ENCODE measurements around the gene PTPRN2. TPM values are rescaled to one million over a fixed set of nuclear protein-coding genes. Genes with fewer than 3 reads are reported as not detected.

The PTPRN2 gene
- polyA plus RNA-seq, 1 of the 3 experiments (the other 2 are of a cell fraction), result 4.0 TPM

DNA sequence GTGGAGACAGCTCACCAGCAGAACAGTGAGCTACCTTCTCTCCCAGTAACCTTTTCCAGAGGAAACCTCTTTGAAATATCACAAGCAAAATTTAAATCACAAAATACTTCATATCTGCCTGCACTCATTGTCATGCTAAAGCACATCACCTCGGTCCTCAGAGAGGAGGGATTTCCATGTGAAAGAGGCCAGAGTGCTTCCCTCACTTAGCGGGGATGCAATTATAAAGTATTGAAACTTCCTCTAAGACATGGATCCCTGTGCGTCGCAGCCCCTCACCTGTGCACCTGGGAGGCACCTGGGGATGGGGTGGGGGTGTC, 792.9 kb downstream of the PTPRN2 start (continued):
- no peak for TF ChIP-seq PBX3 (IDR thresholded peaks at IDR 0.05)
- no peak for TF ChIP-seq EP300 (IDR thresholded peaks at IDR 0.05; ENCODE audit: borderline replicate concordance in 1 of 2, low read depth in 1 of 2, low read length in 1 of 2)
- TF ChIP-seq TCF12 (IDR thresholded peaks at IDR 0.05), result no peak
- TF ChIP-seq YY1 (IDR thresholded peaks at IDR 0.05; ENCODE audit: low read depth), result no peak
- TF ChIP-seq, protein P1, sequence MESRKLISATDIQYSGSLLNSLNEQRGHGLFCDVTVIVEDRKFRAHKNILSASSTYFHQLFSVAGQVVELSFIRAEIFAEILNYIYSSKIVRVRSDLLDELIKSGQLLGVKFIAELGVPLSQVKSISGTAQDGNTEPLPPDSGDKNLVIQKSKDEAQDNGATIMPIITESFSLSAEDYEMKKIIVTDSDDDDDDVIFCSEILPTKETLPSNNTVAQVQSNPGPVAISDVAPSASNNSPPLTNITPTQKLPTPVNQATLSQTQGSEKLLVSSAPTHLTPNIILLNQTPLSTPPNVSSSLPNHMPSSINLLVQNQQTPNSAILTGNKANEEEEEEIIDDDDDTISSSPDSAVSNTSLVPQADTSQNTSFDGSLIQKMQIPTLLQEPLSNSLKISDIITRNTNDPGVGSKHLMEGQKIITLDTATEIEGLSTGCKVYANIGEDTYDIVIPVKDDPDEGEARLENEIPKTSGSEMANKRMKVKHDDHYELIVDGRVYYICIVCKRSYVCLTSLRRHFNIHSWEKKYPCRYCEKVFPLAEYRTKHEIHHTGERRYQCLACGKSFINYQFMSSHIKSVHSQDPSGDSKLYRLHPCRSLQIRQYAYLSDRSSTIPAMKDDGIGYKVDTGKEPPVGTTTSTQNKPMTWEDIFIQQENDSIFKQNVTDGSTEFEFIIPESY (IDR thresholded peaks at IDR 0.05; ENCODE audit: borderline replicate concordance, low read depth), result no peak
- TF ChIP-seq CTCF (IDR thresholded peaks at IDR 0.05), result no peak

GRCh38 chr7:157793973-157794745, 793.5 kb downstream of the PTPRN2 start:
- H2AFZ ChIP-seq (ENCODE audit: low read depth), result no peak overlapping the region
- H3K79me2 ChIP-seq (ENCODE audit: insufficient read depth), result no peaks in the 10 kb centered on the region
- no peak overlapping the region for H3K27ac ChIP-seq (ENCODE audit: low read depth in 2 of 2, low read length in 1 of 2)
- H3K9me3 ChIP-seq, result no peaks in the 10 kb centered on the region; the same call in 1 of the 2 replicates
- no peak overlapping the region for H3K4me2 ChIP-seq
- H3K4me1 ChIP-seq (ENCODE audit: control insufficient read depth in 1 of 2, insufficient read depth in 2 of 2, low read depth in 1 of 2, low read length in 1 of 2), result no peaks in the 10 kb centered on the region
- no peak for TF ChIP-seq FOXM1 (IDR thresholded peaks at IDR 0.05; ENCODE audit: low read depth)
- ChIA-PET POLR2A (no interaction called here), CTCF (interaction anchor here (0.8 kb wide), 1 partner anchor 22 kb away, joined by 3 read pairs; no protein-coding TSS in a partner anchor)
- no peaks in the 10 kb centered on the region for H3K9me2 ChIP-seq
- 56% methylated on average over 34 of the region's 39 CpGs for WGBS (ENCODE audit: low lambda C conversion rate)
- H3K36me3 ChIP-seq (replicated peaks in 1 of 2; ENCODE audit: control insufficient read depth in 1 of 2, insufficient read depth in 2 of 2, low read length in 1 of 2), result no peaks in the 10 kb centered on the region
- H3K4me3 ChIP-seq (ENCODE audit: low read depth in 2 of 2, low read length in 1 of 2), result no peak overlapping the region
- DNase-seq, result no peak
- H3F3A ChIP-seq (replicated peaks; ENCODE audit: insufficient read depth), result no peaks in the 10 kb centered on the region
- no peaks in the 10 kb centered on the region for H3K27me3 ChIP-seq (ENCODE audit: insufficient read depth)
- no peaks in the 10 kb centered on the region for H4K20me1 ChIP-seq (ENCODE audit: insufficient read depth)
- H3K9ac ChIP-seq, result no peak overlapping the region

GRCh38 chr7:157793087-157793353, 794.6 kb downstream of the PTPRN2 start:
- ChIA-PET POLR2A (no interaction called here), CTCF (interaction anchor here (0.8 kb wide), 1 partner anchor 42 kb away, joined by 3 read pairs; no protein-coding TSS in a partner anchor)
- no peaks in the 10 kb centered on the region; the same call in 1 of the 2 replicates for H3K9me3 ChIP-seq
- H2AFZ ChIP-seq (ENCODE audit: low read depth), result no peak overlapping the region
- no peak for TF ChIP-seq CHD2 (IDR thresholded peaks at IDR 0.05; ENCODE audit: low read length, partially characterized antibody)
- no peak for TF ChIP-seq TAF1 (IDR thresholded peaks at IDR 0.05; ENCODE audit: borderline replicate concordance, low read depth, low read length)
- TF ChIP-seq PBX3 (IDR thresholded peaks at IDR 0.05), result no peak
- no peak for TF ChIP-seq JUND (IDR thresholded peaks at IDR 0.05)
- no peak for TF ChIP-seq FOXM1 (IDR thresholded peaks at IDR 0.05; ENCODE audit: low read depth)
- no peak for TF ChIP-seq SMC3 (IDR thresholded peaks at IDR 0.05; ENCODE audit: low read depth, low read length)
- no peak for TF ChIP-seq NFIC (IDR thresholded peaks at IDR 0.05; ENCODE audit: borderline replicate concordance)
- no peak for TF ChIP-seq EP300 (IDR thresholded peaks at IDR 0.05; ENCODE audit: borderline replicate concordance in 1 of 2, low read depth in 1 of 2, low read length in 1 of 2)
- TF ChIP-seq NRF1 (IDR thresholded peaks at IDR 0.05; ENCODE audit: low read depth, low read length), result no peak
- TF ChIP-seq RFX5 (IDR thresholded peaks at IDR 0.05; ENCODE audit: low read length), result no peak
- no peaks in the 10 kb centered on the region for H3K9me2 ChIP-seq
- 43% methylated on average over 10 of the region's 10 CpGs for WGBS (ENCODE audit: low lambda C conversion rate)
- H4K20me1 ChIP-seq (ENCODE audit: insufficient read depth), result no peaks in the 10 kb centered on the region
- H3K79me2 ChIP-seq (ENCODE audit: insufficient read depth), result no peaks in the 10 kb centered on the region
- no peak overlapping the region for H3K4me2 ChIP-seq
- DNase-seq, result no peak
- no peaks in the 10 kb centered on the region for H3K36me3 ChIP-seq (replicated peaks in 1 of 2; ENCODE audit: control insufficient read depth in 1 of 2, insufficient read depth in 2 of 2, low read length in 1 of 2)
- H3K4me1 ChIP-seq (ENCODE audit: control insufficient read depth in 1 of 2, insufficient read depth in 2 of 2, low read depth in 1 of 2, low read length in 1 of 2), result no peaks in the 10 kb centered on the region
- H3K4me3 ChIP-seq (ENCODE audit: low read depth in 2 of 2, low read length in 1 of 2), result no peak overlapping the region
- no peak overlapping the region for H3K27ac ChIP-seq (ENCODE audit: low read depth in 2 of 2, low read length in 1 of 2)
- H3F3A ChIP-seq (replicated peaks; ENCODE audit: insufficient read depth), result no peaks in the 10 kb centered on the region
- H3K9ac ChIP-seq, result no peak overlapping the region
- H3K27me3 ChIP-seq (ENCODE audit: insufficient read depth), result no peaks in the 10 kb centered on the region
